Fibroblast of the aortic adventitia (primary cell): ENCODE measurements around the gene GALNT9. TPM values are rescaled to one million over a fixed set of nuclear protein-coding genes. Genes with fewer than 3 reads are reported as not detected.

Experiments
- DNase-seq: peaks from one replicate; pipeline ENCODE4 v3.0.0-alpha.2; 2010; ENCODE audit warnings: low read depth
- H3K4me3 ChIP-seq: 2 replicates; pipeline ENCODE4 v1.5.1; 2011; ENCODE audit warnings: low read depth, mild to moderate bottlenecking, control low read depth, low read length, moderate library complexity
- CTCF ChIP-seq: IDR thresholded peaks from 2 replicates; pipeline ENCODE4 v1.5.1; 2011; ENCODE audit warnings: mild to moderate bottlenecking, low read length, control low read depth, inconsistent platforms; ENCODE audit not compliant: insufficient read depth
- total RNA-seq: library from RNA; depleted of rRNA; stranded (reverse); fragments of >200 nt; gene quantifications from 2 replicates; pipeline ENCODE4 v1.2.3, GENCODE V29; 2012; ENCODE audit warnings: low replicate concordance

Gene GALNT9
- total RNA-seq, 1 donor = not detected

GRCh38 chr12:132187646-132188450, 141.5 kb downstream of the GALNT9 start:
- no peak for TF ChIP-seq CTCF
- no peak for DNase-seq
- H3K4me3 ChIP-seq = no peak overlapping the region

- TF ChIP-seq CTCF = no peak
- no peak for DNase-seq
- no peak overlapping the region for H3K4me3 ChIP-seq
Observed at GRCh38 chr12:132186857-132187620, 142.3 kb downstream of the GALNT9 start.

GRCh38 chr12:132186208-132186856, 143.1 kb downstream of the GALNT9 start:
- TF ChIP-seq CTCF = no peak
- no peak overlapping the region for H3K4me3 ChIP-seq
- no peak for DNase-seq

GRCh38 chr12:132185705-132186104, 143.7 kb downstream of the GALNT9 start:
- DNase-seq = no peak
- no peak overlapping the region for H3K4me3 ChIP-seq
- no peak for TF ChIP-seq CTCF

- DNase-seq = no peak
- no peak overlapping the region for H3K4me3 ChIP-seq
- no peak for TF ChIP-seq CTCF
Observed at GRCh38 chr12:132182711-132183365, 146.6 kb downstream of the GALNT9 start.

GRCh38 chr12:132182206-132182710, 147.1 kb downstream of the GALNT9 start:
- DNase-seq = no peak
- TF ChIP-seq CTCF = no peak
- H3K4me3 ChIP-seq = no peak overlapping the region
